Choroid plexus epithelial cell (primary cell): ENCODE measurements around the gene BRAF.
"Not testable (repeated sequence)": the region's sequence is repeated elsewhere in the genome, so short reads cannot be mapped to it uniquely, and the experiment has no call there.

ENCODE experiments used
- DNase-seq: peaks from one replicate; pipeline ENCODE4 v3.0.0-alpha.2; 2010; ENCODE audit warnings: low read depth
- H3K4me3 ChIP-seq: 2 replicates; pipeline ENCODE4 v1.5.1; 2011; ENCODE audit warnings: low read depth, mild to moderate bottlenecking, control low read depth, low read length, moderate library complexity
- CTCF ChIP-seq: conservative IDR thresholded peaks from 2 replicates; pipeline ENCODE4 v1.5.1; 2011; ENCODE audit warnings: low read depth, mild to moderate bottlenecking, control low read depth, inconsistent platforms, low read length, moderate library complexity

The BRAF gene

GRCh38 chr7:140681766-140682165, 243.0 kb downstream of the BRAF start:
- DNase-seq = no peak
- H3K4me3 ChIP-seq = no peak overlapping the region
- no peak for TF ChIP-seq CTCF

DNA sequence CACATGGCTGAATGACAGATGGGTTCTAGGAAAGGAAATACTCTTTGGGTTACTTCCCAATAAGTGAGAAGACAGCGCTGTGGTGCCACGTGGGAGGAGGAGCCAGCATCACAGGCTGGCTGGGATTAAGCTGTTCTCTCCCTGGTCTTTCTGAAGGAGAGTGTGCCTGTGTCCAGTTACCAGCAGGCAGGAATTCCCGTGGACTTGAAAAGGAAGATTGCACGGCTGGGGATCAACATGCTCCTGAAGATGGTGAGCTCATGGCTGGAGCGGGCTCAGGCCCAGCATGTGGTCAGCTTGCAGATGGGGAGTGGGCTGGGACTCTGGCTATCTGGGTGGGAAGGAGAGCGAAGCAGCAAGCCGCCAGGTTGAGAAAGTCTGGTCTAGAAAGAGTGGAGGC, 243.8 kb downstream of the BRAF start:
- no peak for TF ChIP-seq CTCF
- no peak for DNase-seq
- no peak overlapping the region for H3K4me3 ChIP-seq

- no peak for DNase-seq
- H3K4me3 ChIP-seq = no peak overlapping the region
- TF ChIP-seq CTCF = no peak
These were observed 245.5 kb downstream of the BRAF start for GRCh38 chr7:140679186-140679585.

GRCh38 chr7:140678816-140679130, 246.0 kb downstream of the BRAF start:
- TF ChIP-seq CTCF = no peak
- no peak overlapping the region for H3K4me3 ChIP-seq
- no peak for DNase-seq

DNA sequence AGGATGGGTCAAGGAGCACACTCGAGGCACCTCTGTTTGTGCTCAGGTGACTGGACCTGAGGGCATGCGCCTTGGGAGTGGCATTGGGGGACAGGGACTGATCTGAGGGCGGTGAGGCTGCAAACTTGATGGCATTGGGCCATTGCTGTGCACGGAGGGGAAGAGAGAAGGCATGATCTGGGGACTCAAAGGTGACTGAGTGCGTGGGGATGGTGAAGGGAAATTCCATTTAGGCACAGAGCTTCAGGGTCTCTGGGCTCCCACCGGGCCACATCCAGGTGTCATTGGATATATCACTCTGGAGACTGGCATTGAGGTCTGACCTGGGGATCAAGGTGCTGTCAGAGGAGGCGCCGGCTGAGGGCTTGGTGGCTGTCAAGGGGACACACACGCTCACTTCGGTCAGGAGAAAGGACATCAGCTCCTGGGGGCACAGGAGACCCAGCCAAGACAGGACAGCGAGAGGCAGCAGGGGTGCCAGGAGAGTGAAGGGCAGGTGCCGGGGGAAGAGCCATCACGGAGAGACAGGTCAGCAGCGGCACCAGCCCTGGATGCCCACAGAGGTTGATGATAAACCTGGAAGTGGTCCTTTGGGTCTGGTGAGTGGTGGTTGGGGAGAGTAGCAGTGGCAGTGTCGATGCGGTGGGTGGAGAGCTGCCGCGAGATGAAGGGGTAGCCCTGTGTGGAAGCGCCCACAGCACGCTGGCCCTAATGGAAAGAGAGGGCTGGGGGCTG, 246.5 kb downstream of the BRAF start:
- TF ChIP-seq CTCF = no peak
- H3K4me3 ChIP-seq = no peak overlapping the region
- DNase-seq = no peak

DNA sequence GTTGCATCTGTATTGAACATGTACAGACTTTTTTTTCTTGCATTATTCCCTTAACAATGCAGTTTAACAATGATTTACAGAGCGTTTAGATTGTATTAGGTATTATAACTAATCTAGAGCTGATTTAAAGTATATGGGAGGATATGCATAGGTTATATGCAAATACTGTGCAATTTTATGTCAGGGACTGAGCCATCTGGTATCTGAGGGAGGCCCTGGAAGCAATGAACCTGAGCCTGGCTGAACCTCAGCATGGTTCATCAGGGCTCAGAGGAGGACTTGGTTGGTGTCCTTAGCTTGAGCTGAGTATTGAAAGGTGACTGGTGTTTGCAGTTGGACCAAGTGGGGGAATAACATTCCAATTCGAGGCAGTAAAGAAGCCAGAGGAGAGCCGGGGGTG, 247.2 kb downstream of the BRAF start:
- no peak for DNase-seq
- TF ChIP-seq CTCF = no peak

GRCh38 chr7:140676956-140677355, 247.8 kb downstream of the BRAF start:
- DNase-seq, H3K4me3 ChIP-seq: not testable (repeated sequence)

More for the DNA sequence above, 247.2 kb downstream of the BRAF start:
- H3K4me3 ChIP-seq = no peak overlapping the region

GRCh38 chr7:140676306-140676705, 248.4 kb downstream of the BRAF start:
- no peak for TF ChIP-seq CTCF
- H3K4me3 ChIP-seq = no peak overlapping the region

More at GRCh38 chr7:140676306-140676705, 248.4 kb downstream of the BRAF start:
- DNase-seq = no peak
